GM13977 (cell line): ENCODE measurements around the gene C2orf76.

Experiments used
- DNase-seq: peaks from one replicate; pipeline ENCODE4 v3.0.0; 2012; ENCODE audit warnings: low spot score
- in situ Hi-C: fragments of 300-500 bp; cut with MboI; formaldehyde crosslinking; loops from one replicate; pipeline ENCODE4 v1.12.0; 2022; ENCODE audit warnings: low sequenced_read_pairs, low pct_unique_long_range_greater_than_20kb, mixed read lengths, inconsistent platforms; ENCODE audit not compliant: unreplicated experiment
- TF ChIP-seq, protein P1 (sequence below): IDR thresholded peaks from 2 replicates; pipeline ENCODE4 v1.5.1; 2012; ENCODE audit warnings: mild to moderate bottlenecking, control low read depth; ENCODE audit not compliant: insufficient read depth; ENCODE audit errors: extremely low read depth, missing control alignments

Gene C2orf76

DNA sequence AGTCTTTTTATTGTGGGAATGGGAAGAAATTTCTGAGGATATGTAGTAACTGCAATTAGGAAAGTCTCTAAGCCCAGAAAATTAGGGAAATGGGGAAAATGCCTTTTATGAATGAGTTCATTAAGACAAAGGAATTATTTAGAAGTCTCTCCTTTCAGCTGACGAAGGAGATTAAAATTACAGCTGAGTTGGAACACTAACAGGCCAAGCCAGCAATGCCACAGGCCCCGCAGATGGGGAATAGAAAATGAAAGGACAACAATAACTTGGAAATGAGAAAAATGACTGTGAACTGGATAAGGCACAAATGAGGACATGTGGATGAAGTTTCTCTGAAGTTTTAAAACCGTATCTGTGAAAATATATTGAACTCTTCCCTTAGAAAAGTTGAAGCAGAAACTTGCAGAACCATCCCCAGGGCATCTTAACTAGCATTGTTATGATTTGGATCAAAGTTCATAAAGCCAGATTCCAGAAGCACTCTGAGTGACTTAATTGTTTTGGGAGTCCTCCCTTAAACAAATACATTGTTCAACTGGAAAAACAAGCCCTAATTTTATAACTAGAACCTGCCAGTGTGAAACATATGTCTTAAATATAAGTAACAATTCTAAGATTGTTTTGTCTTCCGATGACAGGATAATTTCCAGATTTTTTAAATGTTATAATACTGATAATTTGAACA, 51.3 kb downstream of the C2orf76 start:
- no peak for DNase-seq
- in situ Hi-C loops = no loop called here
- TF ChIP-seq, protein P1, sequence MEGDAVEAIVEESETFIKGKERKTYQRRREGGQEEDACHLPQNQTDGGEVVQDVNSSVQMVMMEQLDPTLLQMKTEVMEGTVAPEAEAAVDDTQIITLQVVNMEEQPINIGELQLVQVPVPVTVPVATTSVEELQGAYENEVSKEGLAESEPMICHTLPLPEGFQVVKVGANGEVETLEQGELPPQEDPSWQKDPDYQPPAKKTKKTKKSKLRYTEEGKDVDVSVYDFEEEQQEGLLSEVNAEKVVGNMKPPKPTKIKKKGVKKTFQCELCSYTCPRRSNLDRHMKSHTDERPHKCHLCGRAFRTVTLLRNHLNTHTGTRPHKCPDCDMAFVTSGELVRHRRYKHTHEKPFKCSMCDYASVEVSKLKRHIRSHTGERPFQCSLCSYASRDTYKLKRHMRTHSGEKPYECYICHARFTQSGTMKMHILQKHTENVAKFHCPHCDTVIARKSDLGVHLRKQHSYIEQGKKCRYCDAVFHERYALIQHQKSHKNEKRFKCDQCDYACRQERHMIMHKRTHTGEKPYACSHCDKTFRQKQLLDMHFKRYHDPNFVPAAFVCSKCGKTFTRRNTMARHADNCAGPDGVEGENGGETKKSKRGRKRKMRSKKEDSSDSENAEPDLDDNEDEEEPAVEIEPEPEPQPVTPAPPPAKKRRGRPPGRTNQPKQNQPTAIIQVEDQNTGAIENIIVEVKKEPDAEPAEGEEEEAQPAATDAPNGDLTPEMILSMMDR = no peak

DNA sequence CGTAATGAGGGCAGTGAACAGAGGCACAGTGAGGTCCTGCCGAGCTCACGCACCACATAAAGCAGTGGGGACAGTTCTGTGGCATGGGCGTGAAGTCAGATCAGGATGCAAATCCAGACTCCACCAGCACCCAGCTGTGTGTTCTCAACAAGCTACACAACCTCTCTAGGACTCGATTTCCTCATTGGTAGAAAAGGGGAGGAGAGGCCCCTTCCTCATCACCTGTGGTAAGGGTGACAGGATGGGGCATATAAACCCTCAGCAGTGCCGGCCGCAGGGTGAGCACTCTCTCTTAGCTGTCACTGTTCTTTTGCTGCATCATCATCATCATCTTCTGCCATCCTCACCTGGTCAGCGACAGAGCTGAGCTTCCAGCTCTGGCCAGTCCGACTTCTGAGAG, 54.8 kb downstream of the C2orf76 start:
- TF ChIP-seq, protein P1 = no peak
- DNase-seq = no peak
- in situ Hi-C loops = no loop called here

DNA sequence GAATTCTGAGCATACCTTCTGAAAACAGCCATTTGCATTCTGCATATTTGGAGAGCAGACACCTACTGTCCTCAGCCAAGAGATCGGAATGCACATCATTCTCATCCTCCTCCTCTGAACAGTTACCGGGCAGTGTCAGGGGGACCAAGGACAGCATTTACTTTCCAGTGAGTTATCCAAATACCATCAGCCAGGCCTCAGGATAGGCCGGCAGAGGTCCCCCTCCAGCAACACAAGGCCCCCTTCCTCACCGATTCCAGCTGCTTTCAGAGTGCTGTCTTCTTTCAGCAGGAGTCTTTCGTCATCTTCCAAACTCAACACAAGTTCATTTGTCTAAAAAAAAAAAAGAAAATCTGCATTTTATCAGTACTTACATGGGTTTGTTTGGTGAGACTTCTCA, 55.3 kb downstream of the C2orf76 start:
- no peak for DNase-seq
- TF ChIP-seq, protein P1 = no peak
- in situ Hi-C loops = no loop called here

DNA sequence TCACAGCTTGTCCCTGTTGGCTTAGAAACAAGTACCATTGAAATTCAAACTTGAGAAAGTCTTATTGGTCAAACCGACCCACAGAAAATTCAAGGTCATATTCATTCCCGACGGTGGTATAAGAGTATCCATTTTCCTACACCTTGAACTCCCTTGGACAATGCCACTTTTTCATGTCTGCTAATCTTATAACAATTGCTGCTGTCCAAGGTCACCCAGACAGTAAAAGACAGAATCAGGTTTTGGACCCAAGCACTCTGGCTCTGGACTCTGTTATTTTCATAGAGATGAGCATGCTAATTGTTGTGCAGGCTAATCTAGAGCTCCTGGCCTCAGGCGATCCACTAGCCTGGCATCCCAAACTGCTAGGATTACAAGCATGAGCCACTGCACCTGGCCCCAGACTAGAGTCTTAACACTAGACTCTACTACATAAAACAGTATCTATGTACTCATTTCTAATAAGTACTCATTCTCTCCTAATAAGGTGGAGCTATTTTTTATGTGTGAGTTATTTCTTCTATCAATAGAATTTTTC, 57.8 kb downstream of the C2orf76 start:
- TF ChIP-seq, protein P1 = no peak
- in situ Hi-C loops = no loop called here
- no peak for DNase-seq

DNA sequence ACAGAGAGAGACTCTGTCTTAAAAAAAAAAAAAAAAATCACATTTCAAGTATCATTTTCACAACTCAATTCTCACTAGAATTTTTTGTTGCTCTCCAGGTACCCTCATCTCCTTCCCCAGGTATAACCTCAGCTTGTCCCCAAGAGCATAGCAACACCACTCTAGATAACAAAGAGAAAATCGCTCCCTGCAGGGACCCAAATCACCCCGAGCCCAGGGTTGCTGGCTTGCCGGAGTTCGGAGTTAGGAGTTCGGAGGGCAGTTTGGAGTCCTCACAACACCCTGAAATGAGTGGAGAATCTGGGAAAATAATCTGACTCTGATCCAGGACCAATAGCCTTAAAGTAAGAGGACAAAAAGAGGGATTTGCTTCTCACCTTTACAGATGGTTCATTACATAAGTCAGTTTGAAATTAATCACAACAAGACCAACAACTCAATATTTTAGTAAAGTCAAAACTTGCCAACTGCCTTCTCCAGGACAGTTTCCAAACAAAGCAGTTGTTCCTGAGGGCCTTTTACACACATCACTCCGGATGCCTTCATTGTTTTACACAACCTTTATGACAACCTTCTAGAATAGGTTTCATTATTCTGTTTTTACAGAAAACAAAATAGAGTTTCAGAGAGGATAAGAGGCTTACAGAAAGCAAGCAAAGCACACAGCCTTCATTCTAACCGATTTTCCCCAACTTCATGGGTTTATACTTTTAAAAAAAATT, 59.1 kb downstream of the C2orf76 start:
- no peak for DNase-seq
- TF ChIP-seq, protein P1 = no peak
- in situ Hi-C loops = no loop called here

DNA sequence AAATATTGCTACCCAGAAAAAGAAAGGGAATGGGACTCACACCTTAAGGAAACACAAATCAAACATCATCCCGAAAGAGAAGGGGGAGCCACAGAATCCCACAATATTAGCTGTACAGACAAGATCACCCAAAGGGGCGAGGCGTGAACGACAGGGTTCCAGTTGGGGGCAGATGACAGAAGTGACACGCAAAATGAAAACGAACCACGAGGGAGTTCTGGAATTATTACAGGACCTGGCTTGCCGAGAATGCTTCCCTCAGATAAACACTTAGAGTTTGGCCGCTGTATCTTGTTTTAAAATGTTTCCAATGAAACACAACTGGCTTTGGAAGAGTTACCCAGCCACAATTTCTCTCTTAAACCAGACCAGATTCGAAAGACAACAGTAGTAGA, 60.4 kb downstream of the C2orf76 start:
- TF ChIP-seq, protein P1 = no peak
- in situ Hi-C loops = no loop called here
- no peak for DNase-seq
